Esophagus muscularis mucosa (tissue), 4 donors: ENCODE results near the gene AFAP1L1. TPM values are rescaled to one million over a fixed set of nuclear protein-coding genes. Genes with fewer than 3 reads are reported as not detected.

Experiments used
- DNase-seq: peaks from one replicate; pipeline ENCODE4 v3.0.0-alpha.2; 2017; ENCODE audit errors: extremely low spot score
- H3K27ac ChIP-seq, 4 donors: fragments of 200-600 bp; sonication (generic); replicated peaks in 1 of 4; 1 replicate in 3 of 4; 2 replicates in 1 of 4; pipeline ENCODE4 v1.5.1; 2016 to 2019; ENCODE audit warnings: mild to moderate bottlenecking in 1 of 4
- H3K27me3 ChIP-seq, 4 donors: fragments of 200-600 bp; sonication (generic); one replicate each; pipeline versions ENCODE4 v1.5.1 to v1.6.0; 2016 to 2019
- H3K36me3 ChIP-seq, 4 donors: fragments of 200-600 bp; sonication (generic); one replicate each; pipeline ENCODE4 v1.5.1; 2016 to 2019
- H3K4me1 ChIP-seq, 4 donors: fragments of 200-600 bp; sonication (generic); one replicate each; pipeline ENCODE4 v1.5.1; 2016 to 2019
- H3K4me3 ChIP-seq, 4 donors: fragments of 200-600 bp; sonication (generic); 1 replicate in 2 of 4; 2 replicates in 2 of 4; pipeline ENCODE4 v1.5.1; 2016 to 2019; ENCODE audit warnings: mild to moderate bottlenecking in 4 of 4, moderate library complexity in 1 of 4
- H3K9me3 ChIP-seq, 4 donors: fragments of 200-600 bp; sonication (generic); 1 replicate in 3 of 4; 2 replicates in 1 of 4; pipeline ENCODE4 v1.5.1; 2016 to 2019
- EP300 ChIP-seq: sonication (generic); formaldehyde crosslinking; IDR thresholded peaks from one replicate; pipeline ENCODE4 v1.6.1; 2017; ENCODE audit warnings: antibody characterized with exemption
- POLR2A ChIP-seq: fragments of 450-650 bp; IDR thresholded peaks from one replicate; pipeline ENCODE4 v1.6.1; 2017; ENCODE audit warnings: antibody characterized with exemption, moderate library complexity, mild to moderate bottlenecking, low read depth
- POLR2AphosphoS5 ChIP-seq, 2 donors: sonication (generic); formaldehyde crosslinking; IDR thresholded peaks; one replicate each; pipeline ENCODE4 v1.6.1; 2017; ENCODE audit warnings: antibody characterized with exemption in 2 of 2
- WGBS: methylation state at CpG from one replicate; pipeline ENCODE4 v1.1.5; 2018; 5-methylcytosine and 5-hydroxymethylcytosine counted together
- intact Hi-C: fragments of 100-400 bp; cut with DNase I; formaldehyde crosslinking; loops from one replicate; pipeline ENCODE4 v1.15.1; 2023
- total RNA-seq, 4 donors: library from RNA; depleted of rRNA; stranded (reverse); fragments of >200 nt; gene quantifications; one replicate each; pipeline versions ENCODE4 v1.1.0 to v1.2.1, GENCODE V29; 2016
- TF ChIP-seq, protein P1 (sequence below), 3 experiments: fragments of 200-600 bp in 2 of 3; fragments of 450-650 bp in 1 of 3; sonication (generic) in 2 of 3; IDR thresholded peaks; one replicate each; pipeline ENCODE4 v1.5.1; 2017 to 2019; ENCODE audit warnings: antibody characterized with exemption in 3 of 3, mild to moderate bottlenecking in 2 of 3, moderate library complexity in 1 of 3

Gene AFAP1L1
- total RNA-seq, 4 donors from 2014 or later, result 10.0 to 23.8 (median 16.6) TPM

DNA sequence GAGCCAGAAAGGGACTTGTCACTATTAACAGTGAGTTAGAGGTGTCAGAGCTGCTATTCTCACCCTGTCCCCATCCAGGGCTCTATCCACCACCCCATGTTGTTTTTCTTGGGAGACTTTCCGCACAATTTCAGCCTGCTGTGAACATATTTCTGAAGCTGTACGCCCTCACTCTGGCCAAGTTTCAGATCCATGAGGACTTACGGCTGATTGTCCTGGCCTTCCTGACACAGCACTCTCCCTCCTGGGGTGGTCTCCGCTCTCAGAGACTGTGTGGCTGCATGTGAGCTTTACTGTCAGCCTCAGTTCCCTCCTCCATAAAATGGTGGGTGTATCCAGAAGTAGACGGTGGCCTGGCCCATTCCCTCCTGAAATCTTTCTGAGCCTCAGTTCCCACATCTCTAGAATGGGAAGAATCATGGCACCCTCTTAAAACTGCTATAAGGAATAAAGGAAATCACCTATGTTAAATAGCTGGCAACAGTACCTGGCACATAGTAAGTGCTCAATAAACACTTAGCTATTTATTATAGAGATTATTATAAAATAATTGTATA, 108.2 kb downstream of the AFAP1L1 start:
- Histone ChIP-seq H3K27ac (peak overlapping the region; percentile 92 to 97 (median 96)), H3K27me3 (no peaks in the 10 kb centered on the region), H3K36me3 (no peaks in the 10 kb centered on the region), H3K4me1 (peaks cover 42 to 73% (median 70%) of the 10 kb centered on the region in 4 donors), H3K4me3 (peak overlapping the region in 3 of 4 donors; percentile 6 to 55 (median 12)), H3K9me3 (no peaks in the 10 kb centered on the region)
- intact Hi-C loops, result loop anchor here (2.0 kb wide), 1 partner anchor 55 kb away; no protein-coding TSS in a partner anchor
- 49% methylated on average over 3 of the region's 5 CpGs for WGBS
- DNase-seq, result no peak
- TF ChIP-seq, protein P1, sequence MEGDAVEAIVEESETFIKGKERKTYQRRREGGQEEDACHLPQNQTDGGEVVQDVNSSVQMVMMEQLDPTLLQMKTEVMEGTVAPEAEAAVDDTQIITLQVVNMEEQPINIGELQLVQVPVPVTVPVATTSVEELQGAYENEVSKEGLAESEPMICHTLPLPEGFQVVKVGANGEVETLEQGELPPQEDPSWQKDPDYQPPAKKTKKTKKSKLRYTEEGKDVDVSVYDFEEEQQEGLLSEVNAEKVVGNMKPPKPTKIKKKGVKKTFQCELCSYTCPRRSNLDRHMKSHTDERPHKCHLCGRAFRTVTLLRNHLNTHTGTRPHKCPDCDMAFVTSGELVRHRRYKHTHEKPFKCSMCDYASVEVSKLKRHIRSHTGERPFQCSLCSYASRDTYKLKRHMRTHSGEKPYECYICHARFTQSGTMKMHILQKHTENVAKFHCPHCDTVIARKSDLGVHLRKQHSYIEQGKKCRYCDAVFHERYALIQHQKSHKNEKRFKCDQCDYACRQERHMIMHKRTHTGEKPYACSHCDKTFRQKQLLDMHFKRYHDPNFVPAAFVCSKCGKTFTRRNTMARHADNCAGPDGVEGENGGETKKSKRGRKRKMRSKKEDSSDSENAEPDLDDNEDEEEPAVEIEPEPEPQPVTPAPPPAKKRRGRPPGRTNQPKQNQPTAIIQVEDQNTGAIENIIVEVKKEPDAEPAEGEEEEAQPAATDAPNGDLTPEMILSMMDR (IDR thresholded peaks at IDR 0.05), result no peak
- no peak for TF ChIP-seq EP300
- no peak for TF ChIP-seq POLR2AphosphoS5 (IDR thresholded peaks at IDR 0.05)
- TF ChIP-seq POLR2A, result no peak

DNA sequence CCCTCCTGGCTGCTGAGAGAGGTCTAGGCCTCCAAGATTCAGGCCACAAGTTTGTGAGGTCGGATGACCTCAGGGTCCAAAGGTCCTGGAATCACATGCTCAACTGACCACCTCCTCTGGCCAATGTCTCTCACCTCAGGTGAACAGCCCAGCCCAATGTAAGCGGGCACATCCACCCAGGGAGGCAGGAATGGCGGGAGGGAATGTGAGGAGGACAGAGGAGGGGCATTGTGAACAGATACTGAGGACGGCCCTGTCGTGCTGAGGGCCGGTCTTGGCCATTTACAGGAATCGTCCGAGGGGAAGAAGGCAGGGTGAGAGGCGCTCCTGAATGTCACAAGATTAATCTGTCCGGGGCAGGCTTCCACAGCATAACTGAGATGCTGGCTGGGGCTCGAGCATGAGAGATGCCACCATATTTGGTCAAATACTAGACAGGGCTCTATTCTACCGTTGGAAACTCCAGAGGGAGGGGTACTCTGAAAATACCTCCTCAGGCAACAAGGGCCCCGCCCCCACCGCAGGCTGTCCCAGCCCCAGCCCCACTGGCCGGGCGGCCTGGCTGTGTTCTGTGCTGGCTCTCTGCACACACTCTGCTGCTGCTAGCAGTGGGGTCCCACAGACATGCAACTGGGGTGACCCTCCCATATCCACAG, 108.9 kb downstream of the AFAP1L1 start:
- 40% methylated on average over 10 of the region's 16 CpGs for WGBS

DNA sequence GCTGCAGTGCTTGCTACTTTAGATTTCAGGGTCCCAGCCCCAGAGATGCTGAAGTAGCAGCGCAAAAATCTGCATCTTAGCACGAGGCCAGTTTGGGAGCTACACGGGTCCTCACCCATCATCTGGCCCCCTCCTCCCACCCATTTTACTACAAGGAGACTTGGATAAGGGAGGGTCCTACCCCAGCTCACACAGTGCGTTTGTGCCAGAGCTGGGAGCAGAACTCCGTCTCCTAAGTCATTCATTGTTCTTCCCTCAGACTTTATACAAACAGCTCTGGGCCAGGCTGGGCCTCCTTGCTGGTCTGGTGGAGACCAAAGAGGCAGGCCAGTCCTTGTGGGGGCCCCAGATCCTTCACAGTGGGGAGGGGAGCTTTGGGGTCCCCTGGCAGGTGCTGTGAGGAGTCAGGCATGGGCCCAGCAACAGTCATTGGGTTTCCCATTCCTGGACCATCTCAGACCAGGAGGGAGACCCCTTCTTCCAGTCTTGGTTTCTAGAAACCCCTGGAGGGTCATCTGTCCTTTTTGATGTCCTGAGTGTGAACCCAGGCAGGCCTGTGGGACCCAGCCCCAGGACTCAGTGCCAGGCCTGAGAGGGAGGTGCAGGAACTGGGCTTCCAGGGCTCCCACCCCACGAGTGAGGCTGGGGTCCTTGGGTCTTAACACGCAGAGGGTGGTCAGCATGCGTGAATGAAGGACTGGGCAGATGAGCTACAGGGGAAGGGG, 109.8 kb downstream of the AFAP1L1 start:
- H3K4me1 ChIP-seq, result peaks cover 55 to 88% (median 83%) of the 10 kb centered on the region in 4 donors
- peak overlapping the region; percentile 47 to 61 (median 52) for H3K4me3 ChIP-seq
- no peak for DNase-seq
- H3K27ac ChIP-seq, result peak overlapping the region; percentile 92 to 97 (median 96)
- no peaks in the 10 kb centered on the region for H3K27me3 ChIP-seq
- H3K9me3 ChIP-seq, result no peaks in the 10 kb centered on the region
- intact Hi-C loops, result loop anchor here (2.0 kb wide), 1 partner anchor 53 kb away; no protein-coding TSS in a partner anchor
- WGBS, result 48% methylated on average over 6 of the region's 8 CpGs
- no peak for TF ChIP-seq EP300
- no peak for TF ChIP-seq POLR2A
- TF ChIP-seq, protein P1 (IDR thresholded peaks at IDR 0.05), result no peak
- TF ChIP-seq POLR2AphosphoS5 (IDR thresholded peaks at IDR 0.05), result no peak
- H3K36me3 ChIP-seq, result no peaks in the 10 kb centered on the region

More for the DNA sequence above, 108.9 kb downstream of the AFAP1L1 start:
- peak overlapping the region; percentile 92 to 97 (median 96) for H3K27ac ChIP-seq
- H3K27me3 ChIP-seq, result no peaks in the 10 kb centered on the region
- TF ChIP-seq POLR2AphosphoS5 (IDR thresholded peaks at IDR 0.05), result peak in 1 of 2 donors; percentile 88
- TF ChIP-seq EP300, result peak; percentile 71
- peak; percentile 15 for TF ChIP-seq POLR2A
- TF ChIP-seq, protein P1 (IDR thresholded peaks at IDR 0.05), result no peak
- H3K4me1 ChIP-seq, result peaks cover 46 to 80% (median 75%) of the 10 kb centered on the region in 4 donors
- DNase-seq, result no peak
- intact Hi-C loops, result loop anchor here (2.0 kb wide), 1 partner anchor 54 kb away; no protein-coding TSS in a partner anchor
- H3K4me3 ChIP-seq, result peak overlapping the region; percentile 47 to 61 (median 52)
- no peaks in the 10 kb centered on the region for H3K36me3 ChIP-seq
- H3K9me3 ChIP-seq, result no peaks in the 10 kb centered on the region

DNA sequence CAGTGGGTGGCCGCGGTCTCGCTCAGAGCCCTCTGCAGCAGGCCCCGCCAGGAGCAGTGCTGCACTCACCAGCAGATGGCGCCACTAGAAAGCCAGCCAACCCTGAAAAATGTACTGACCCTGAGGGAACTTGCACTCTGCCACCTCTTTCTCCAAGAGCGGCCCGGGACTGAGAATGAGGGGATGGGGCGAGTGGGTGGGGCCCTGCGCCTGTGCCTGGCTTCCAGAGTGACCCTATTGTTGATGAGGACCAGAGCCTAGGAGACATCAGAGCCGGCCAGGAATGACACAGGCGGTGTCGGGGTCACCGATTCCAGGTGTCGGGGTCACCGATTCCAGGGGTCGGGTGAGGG, 110.3 kb downstream of the AFAP1L1 start:
- H3K36me3 ChIP-seq, result no peaks in the 10 kb centered on the region
- H3K4me3 ChIP-seq, result peak overlapping the region; percentile 47 to 61 (median 52)
- no peaks in the 10 kb centered on the region for H3K27me3 ChIP-seq
- intact Hi-C loops, result loop anchor here (2.0 kb wide), 1 partner anchor 53 kb away; no protein-coding TSS in a partner anchor
- peak; percentile 95 for DNase-seq
- TF ChIP-seq POLR2AphosphoS5 (IDR thresholded peaks at IDR 0.05) (peak in 1 of 2 donors; percentile 83), POLR2A (no peak), EP300 (no peak)
- TF ChIP-seq, protein P1 (IDR thresholded peaks at IDR 0.05), result peak; percentile 92 to 98 (median 97)
- no peaks in the 10 kb centered on the region for H3K9me3 ChIP-seq
- peaks cover 60 to 94% (median 89%) of the 10 kb centered on the region in 4 donors for H3K4me1 ChIP-seq
- WGBS, result 0% methylated on average over 4 of the region's 16 CpGs
- peak overlapping the region; percentile 92 to 97 (median 96) for H3K27ac ChIP-seq
